ENCODE results near the gene GCM1. TPM values are rescaled to one million over a fixed set of nuclear protein-coding genes. Genes with fewer than 3 reads are reported as not detected.

GCM1 gene
- total RNA-seq, 1 experiment from 2014 or later, result 0.38 TPM

DNA sequence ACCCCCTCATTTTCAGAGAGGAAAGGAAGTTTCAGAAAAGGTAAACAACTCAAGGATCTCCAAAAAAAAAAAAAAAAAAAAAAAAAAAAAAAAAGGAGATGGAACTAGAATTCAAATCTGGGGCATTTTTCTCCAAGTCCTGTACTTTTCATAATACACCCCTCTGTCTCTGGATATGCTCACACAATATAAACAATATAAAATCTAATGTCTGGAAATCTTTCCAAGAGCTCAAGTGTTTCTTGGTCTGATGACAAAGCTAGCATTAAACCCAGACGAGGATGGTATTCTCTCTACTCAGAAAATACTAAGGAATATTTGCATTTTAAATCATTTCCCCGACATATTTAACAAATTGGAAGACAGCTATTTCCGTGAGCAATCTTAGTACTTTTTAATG lies 5.8 kb downstream of the GCM1 start:
- CTCF ChIA-PET, result interaction anchor here (1.0 kb wide), 1 partner anchor 14 kb away, joined by 3 read pairs; no protein-coding TSS in a partner anchor
- DNase-seq, result no peak
- H3K4me1 Mint-ChIP-seq (ENCODE audit: low read depth, unreplicated experiment), result peaks cover 7% of the 10 kb centered on the region
- H3K4me3 Mint-ChIP-seq (ENCODE audit: low read depth, unreplicated experiment), result no peak overlapping the region
- no peaks in the 10 kb centered on the region for H3K36me3 Mint-ChIP-seq (ENCODE audit: insufficient read depth, unreplicated experiment)
- no peak overlapping the region for H3K27ac Mint-ChIP-seq (ENCODE audit: unreplicated experiment)
- no peak for TF ChIP-seq CTCF (IDR thresholded peaks at IDR 0.05; ENCODE audit: unreplicated experiment)
- intact Hi-C loops (cut with micrococcal nuclease; ENCODE audit: unreplicated experiment), result no loop called here
- BruUV-seq (replicated peaks), result no TSS peak
- no peaks in the 10 kb centered on the region for H3K27me3 Mint-ChIP-seq (ENCODE audit: unreplicated experiment)
- H3K9me3 Mint-ChIP-seq (ENCODE audit: low read depth, unreplicated experiment), result no peaks in the 10 kb centered on the region

GRCh38 chr6:53139841-53140413 lies 8.7 kb downstream of the GCM1 start:
- no peak for DNase-seq
- no peaks in the 10 kb centered on the region for H3K9me3 Mint-ChIP-seq (ENCODE audit: low read depth, unreplicated experiment)
- no peak overlapping the region for H3K4me3 Mint-ChIP-seq (ENCODE audit: low read depth, unreplicated experiment)
- H3K27ac Mint-ChIP-seq (ENCODE audit: unreplicated experiment), result no peak overlapping the region
- no peaks in the 10 kb centered on the region for H3K36me3 Mint-ChIP-seq (ENCODE audit: insufficient read depth, unreplicated experiment)
- intact Hi-C loops (cut with micrococcal nuclease; ENCODE audit: unreplicated experiment), result no loop called here
- peaks cover 15% of the 10 kb centered on the region for H3K4me1 Mint-ChIP-seq (ENCODE audit: low read depth, unreplicated experiment)
- CTCF ChIA-PET, result no interaction called here
- BruUV-seq (replicated peaks), result no TSS peak
- TF ChIP-seq CTCF (IDR thresholded peaks at IDR 0.05; ENCODE audit: unreplicated experiment), result no peak
- no peaks in the 10 kb centered on the region for H3K27me3 Mint-ChIP-seq (ENCODE audit: unreplicated experiment)

DNA sequence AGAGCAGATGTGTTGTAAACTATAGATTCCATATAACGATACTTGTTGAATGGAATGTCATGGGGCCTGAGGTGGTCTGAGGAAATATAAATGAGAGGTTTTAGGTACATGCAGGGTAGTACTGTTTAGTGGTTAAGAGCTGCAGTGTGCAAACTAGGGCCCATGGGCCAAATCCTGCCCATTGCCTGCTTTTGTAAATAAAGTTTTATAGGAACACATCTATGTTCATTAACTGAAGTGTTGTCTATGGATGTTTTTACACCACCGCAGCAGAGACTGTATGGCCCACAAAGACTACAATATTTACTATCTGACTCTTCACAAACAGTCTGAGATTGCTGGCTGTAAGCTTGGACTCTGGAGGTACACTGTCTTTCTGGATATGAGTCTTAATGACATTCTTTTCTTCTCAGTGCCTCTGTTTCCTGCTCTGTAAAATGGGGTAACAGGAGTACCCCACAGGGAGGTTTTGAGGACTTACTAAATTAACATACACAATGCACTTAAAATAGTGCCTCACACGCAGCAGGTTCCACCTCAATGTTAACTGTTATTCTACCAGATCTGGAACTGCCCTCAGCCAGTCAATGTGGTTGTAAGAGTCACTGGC lies 12.5 kb downstream of the GCM1 start:
- no peak overlapping the region for H3K4me3 Mint-ChIP-seq (ENCODE audit: low read depth, unreplicated experiment)
- intact Hi-C loops (cut with micrococcal nuclease; ENCODE audit: unreplicated experiment), result no loop called here
- H3K36me3 Mint-ChIP-seq (ENCODE audit: insufficient read depth, unreplicated experiment), result no peaks in the 10 kb centered on the region
- TF ChIP-seq CTCF (IDR thresholded peaks at IDR 0.05; ENCODE audit: unreplicated experiment), result no peak
- no peak for DNase-seq
- H3K27ac Mint-ChIP-seq (ENCODE audit: unreplicated experiment), result no peak overlapping the region
- CTCF ChIA-PET, result no interaction called here
- peaks cover 22% of the 10 kb centered on the region for H3K4me1 Mint-ChIP-seq (ENCODE audit: low read depth, unreplicated experiment)
- no TSS peak for BruUV-seq (replicated peaks)
- H3K27me3 Mint-ChIP-seq (ENCODE audit: unreplicated experiment), result no peaks in the 10 kb centered on the region
- no peaks in the 10 kb centered on the region for H3K9me3 Mint-ChIP-seq (ENCODE audit: low read depth, unreplicated experiment)

- no peak for TF ChIP-seq CTCF (IDR thresholded peaks at IDR 0.05; ENCODE audit: unreplicated experiment)
- Mint-ChIP-seq H3K36me3 (ENCODE audit: insufficient read depth, unreplicated experiment) (no peaks in the 10 kb centered on the region), H3K9me3 (ENCODE audit: low read depth, unreplicated experiment) (no peaks in the 10 kb centered on the region), H3K27me3 (ENCODE audit: unreplicated experiment) (no peaks in the 10 kb centered on the region), H3K4me3 (ENCODE audit: low read depth, unreplicated experiment) (no peak overlapping the region), H3K27ac (ENCODE audit: unreplicated experiment) (no peak overlapping the region), H3K4me1 (ENCODE audit: low read depth, unreplicated experiment) (peaks cover 35% of the 10 kb centered on the region)
- no peak for DNase-seq
- intact Hi-C loops (cut with micrococcal nuclease; ENCODE audit: unreplicated experiment), result no loop called here
- no TSS peak for BruUV-seq (replicated peaks)
- CTCF ChIA-PET, result no interaction called here
Observed at GRCh38 chr6:53134601-53135235, 13.9 kb downstream of the GCM1 start.
